Subcutaneous adipose tissue (tissue), 4 donors: ENCODE results near the gene MOV10. TPM values are rescaled to one million over a fixed set of nuclear protein-coding genes. Genes with fewer than 3 reads are reported as not detected.

Source experiments
- CTCF ChIP-seq: fragments of 450-650 bp; IDR thresholded peaks from one replicate; pipeline ENCODE4 v1.5.1; 2016; ENCODE audit warnings: low read depth, mild to moderate bottlenecking, control low read depth, antibody characterized with exemption, moderate library complexity
- total RNA-seq, 4 donors: library from RNA; depleted of rRNA; stranded (reverse); fragments of >200 nt; gene quantifications; one replicate each; pipeline ENCODE4 v1.1.0, GENCODE V29; 2016

Gene MOV10
- total RNA-seq, 4 donors from 2014 or later, result 11.6 to 51.6 (median 21.7) TPM

- TF ChIP-seq CTCF, result no peak
These were observed 1.4 kb downstream of the MOV10 start for GRCh38 chr1:112675728-112676381.

GRCh38 chr1:112676543-112676942, 2.1 kb downstream of the MOV10 start:
- no peak for TF ChIP-seq CTCF

DNA sequence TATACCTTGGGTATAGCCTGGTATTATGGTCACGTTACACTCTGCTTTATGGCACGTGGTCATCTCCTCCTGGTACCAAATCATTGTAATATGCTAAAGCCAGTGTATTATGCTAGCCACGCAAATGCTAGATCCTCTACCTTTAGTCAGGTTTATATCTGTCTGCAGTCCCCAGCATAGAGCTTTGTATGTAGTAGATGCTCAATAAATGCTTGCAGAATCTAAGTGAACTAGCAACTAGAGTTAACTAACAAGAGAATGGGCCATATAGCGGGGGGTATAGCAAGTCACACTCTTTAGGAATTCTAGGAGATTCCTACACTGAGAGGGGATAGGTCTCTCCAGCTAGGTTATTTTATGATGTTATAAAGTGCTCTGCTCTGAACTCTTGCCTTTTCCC, 3.0 kb downstream of the MOV10 start:
- TF ChIP-seq CTCF, result no peak

DNA sequence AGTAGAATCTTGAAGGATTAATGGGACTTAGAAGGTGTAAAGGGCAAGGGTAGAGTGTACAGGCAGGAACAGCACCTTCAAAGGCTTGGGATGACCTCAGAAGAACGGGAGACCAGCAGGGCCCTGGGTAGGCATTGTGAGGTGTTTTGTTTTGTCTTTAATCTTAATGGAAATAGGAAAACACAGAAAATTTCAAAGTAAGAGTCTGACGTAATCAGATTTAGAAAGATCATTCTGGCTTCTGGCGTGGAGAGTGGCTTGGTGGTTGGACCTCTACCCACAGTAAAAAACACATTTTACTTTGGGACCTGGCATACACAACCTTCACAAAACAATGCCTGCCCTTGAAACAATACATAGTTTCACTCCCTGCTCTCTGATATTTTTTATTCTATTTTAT, 4.1 kb downstream of the MOV10 start:
- TF ChIP-seq CTCF, result no peak

DNA sequence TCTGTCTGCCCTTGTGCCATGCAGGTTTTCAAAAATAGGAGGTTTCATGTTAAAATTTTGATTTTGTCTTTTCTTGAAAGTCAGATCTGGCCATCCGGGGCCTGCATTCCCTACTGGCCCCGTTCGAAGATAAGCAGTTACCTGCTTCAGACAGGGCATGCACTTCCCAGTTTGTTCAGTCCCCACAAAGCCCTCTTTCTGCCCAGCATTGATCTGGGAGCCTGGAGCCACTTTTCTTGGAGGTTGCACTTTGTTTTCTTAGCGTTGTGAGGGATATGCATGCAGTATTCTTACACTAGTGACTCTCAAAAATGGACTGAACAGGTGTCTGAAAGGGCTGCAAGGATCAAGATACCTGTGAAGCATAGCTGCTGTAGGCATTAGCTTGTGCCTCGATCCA, 11.5 kb downstream of the MOV10 start:
- no peak for TF ChIP-seq CTCF

DNA sequence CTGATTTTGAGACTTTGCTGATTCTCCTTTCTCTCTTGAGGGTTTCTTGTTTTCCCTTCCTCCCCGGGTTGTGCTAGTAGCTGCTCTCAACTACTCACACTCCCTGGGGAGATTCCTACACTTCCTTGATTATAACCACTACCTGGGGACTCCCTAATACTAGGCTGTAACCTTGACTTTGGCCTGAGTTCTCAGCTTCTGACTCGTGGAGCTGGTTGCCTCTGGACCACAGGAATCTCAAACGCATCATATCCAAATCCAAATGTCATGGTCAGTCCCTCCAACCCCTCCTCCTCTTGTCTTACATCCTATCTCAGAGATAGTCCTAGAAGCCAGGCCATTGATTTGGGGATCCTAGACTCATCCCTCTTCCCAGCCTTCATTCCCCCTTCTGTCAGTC, 12.0 kb downstream of the MOV10 start:
- no peak for TF ChIP-seq CTCF

- no peak for TF ChIP-seq CTCF
These were observed 12.4 kb downstream of the MOV10 start for GRCh38 chr1:112686835-112687234.
